GM12872 (cell line): ENCODE results near the gene ASB14.

Source experiments
- CTCF ChIP-seq: IDR thresholded peaks from 3 replicates; pipeline ENCODE4 v1.5.1; 2011; ENCODE audit warnings: low read depth, mild to moderate bottlenecking, low read length, moderate library complexity; ENCODE audit not compliant: insufficient read depth

The ASB14 gene

DNA sequence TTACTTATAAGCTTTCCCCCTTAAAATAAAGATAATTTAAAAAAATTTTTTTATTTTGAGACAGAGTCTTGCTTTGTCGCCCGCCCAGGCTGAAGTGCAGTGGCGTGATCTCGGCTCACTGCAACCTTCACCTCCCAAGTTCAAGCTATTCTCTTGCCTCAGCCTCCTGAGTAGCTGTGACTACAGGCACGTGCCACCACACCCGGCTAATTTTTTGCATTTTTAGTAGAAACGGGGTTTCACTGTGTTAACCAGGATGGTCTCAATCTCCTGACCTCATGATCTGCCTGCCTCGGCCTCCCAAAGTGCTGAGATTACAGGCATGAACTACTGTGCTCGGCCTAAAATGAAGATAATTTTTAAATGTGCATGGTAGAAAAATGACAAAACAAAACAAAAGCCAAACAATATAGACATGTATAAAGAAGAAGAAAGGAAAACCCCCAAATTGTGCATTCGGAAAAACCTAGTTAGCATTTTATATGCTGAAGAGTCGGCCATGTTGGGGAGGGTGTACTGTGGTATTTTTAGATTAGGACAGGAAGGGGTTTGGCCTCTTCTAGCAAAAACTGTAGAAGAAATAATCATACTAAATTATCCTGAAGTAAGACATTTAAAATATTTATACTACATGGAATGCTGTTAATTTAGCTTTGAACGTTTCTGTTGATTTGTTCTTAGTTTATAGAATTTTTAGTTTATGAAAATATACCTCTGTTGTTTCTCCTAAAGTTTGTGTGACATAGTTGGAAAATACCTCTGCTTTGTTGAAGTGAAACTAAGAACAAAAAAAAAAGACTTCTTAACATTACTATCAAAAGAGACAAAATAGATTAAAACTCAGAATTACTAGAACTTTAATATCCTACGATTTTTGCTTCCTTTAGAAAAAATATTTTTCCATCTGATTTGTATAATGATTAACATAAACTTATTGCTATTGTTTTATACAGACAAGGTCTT is 57.6 kb downstream of the ASB14 start:
- TF ChIP-seq CTCF = no peak

- TF ChIP-seq CTCF = no peak
Observed at GRCh38 chr3:57233799-57234198, 58.7 kb downstream of the ASB14 start.

GRCh38 chr3:57230006-57230405 is 62.5 kb downstream of the ASB14 start:
- TF ChIP-seq CTCF = no peak

DNA sequence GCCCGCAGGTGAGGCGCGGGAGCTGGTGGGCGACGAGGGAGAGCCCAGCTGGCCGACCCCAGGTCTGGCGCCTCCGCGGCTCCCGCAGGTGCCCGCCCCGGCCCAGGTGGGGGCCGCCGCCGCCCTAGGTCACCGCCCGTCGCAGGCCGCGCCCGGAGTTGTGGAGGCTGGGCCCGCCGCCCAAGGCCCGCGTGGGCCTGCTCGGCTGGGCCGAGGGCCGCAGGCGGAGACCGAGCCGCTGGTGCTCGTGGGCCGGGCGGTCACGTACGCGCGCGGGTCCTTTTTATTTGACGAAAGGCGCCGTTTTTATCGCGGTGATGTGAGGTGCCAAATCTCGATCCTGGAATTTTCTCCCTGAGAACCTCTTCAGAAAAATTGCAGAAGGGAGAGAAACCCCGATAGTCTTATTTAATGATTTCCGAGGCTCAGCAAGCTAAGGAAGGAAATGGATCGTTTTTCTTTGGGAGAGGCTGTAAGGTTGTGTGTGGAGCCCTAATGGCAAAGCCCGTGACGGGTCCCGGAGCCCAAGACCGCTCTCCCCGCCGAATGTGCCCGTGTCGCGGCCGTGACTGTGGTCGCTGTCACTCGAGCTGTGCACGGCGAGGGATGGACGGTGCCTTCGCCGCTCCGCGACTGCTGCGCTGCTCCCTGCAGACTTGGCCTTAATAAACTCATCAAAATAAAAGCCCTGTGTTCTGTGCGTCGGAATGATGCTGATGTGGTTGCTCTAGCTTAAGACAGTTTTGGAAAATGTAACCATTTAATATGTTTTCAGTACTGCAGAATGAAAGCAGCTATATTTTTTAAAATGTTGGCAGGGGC is 64.3 kb downstream of the ASB14 start:
- TF ChIP-seq CTCF = no peak

DNA sequence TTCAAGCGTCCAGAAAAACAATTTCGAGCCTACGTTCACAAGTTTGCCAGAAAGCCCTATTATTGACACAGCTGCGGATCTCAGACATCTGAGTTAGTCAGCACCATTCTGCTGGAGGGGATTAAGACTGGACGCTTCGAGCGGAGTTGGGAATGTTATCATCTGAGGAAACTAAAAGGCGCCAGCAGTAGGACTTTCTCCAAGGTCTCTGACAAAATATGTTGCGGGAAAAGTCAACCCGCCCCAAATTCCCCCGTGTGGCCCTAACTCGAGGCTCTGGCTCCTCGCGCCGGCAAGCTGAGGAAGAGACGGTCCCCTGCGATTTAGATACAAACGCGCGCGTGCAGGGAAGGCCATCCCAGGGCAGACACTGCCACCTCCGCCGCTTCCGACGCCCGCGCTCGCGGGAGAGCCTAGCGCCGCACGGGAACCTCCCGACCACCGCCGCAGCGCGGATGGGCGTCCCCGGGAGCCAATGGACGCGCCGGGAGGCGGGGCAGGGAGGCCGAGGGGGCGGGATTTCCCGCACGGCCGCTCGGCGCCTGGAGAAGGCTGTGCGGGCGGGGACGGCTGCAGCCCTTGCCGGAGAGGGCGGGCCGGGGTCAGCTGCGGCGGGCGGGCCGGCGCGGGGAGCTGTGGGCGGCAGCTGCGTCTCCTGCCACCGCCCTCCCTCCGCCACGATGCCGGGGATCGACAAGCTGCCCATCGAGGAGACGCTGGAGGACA is 65.1 kb downstream of the ASB14 start, which contains the start of gene APPL1:
Gene APPL1, plus strand, starts transcription at position 526 of the 726 bp plus-strand sequence. Its CDS starts 155 bp downstream, at position 681.
- no peak for TF ChIP-seq CTCF

DNA sequence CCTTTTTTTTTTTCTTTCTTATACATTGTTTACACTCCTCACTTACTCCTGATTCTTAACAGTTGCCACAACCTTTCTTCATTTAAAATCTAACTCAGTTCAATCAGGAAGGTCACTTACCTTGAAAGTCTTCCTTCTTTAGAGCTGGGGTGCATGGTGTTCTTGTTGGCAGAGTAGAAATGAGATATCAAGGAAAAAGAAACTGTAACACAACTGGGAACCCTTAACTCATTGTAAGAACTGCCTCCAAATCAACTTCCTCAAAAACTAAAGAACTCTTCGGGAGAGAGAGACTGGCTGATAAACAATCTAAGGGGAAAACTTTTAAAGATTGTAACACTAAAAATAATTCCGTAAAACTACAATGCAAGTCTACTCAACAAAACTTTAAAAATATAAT is 66.3 kb downstream of the ASB14 start:
- no peak for TF ChIP-seq CTCF
